Trophoblast cell (in vitro differentiated cells and primary cell): ENCODE data around the gene COL1A2.
A peak's percentile ranks its signal among the peaks of the same experiment; 100 is the strongest.

ENCODE experiments used
- DNase-seq, 2 donors: peaks; one replicate each; pipeline ENCODE4 v3.0.0-alpha.2; 2016
- H2AFZ ChIP-seq: 2 replicates; pipeline ENCODE4 v1.6.1; 2013; ENCODE audit warnings: low read length, moderate library complexity, mild to moderate bottlenecking; ENCODE audit not compliant: insufficient read depth, poor library complexity
- H2AK5ac ChIP-seq: 2 replicates; pipeline ENCODE4 v1.6.1; 2013; ENCODE audit warnings: mild to moderate bottlenecking, low read length
- H2BK120ac ChIP-seq: 2 replicates; pipeline ENCODE4 v1.6.1; 2013; ENCODE audit warnings: low read length, mild to moderate bottlenecking, moderate library complexity; ENCODE audit not compliant: insufficient read depth, poor library complexity
- H2BK12ac ChIP-seq: 2 replicates; pipeline ENCODE4 v1.6.1; 2013; ENCODE audit warnings: mild to moderate bottlenecking, low read length, moderate library complexity
- H2BK5ac ChIP-seq: 2 replicates; pipeline ENCODE4 v1.6.1; 2013; ENCODE audit warnings: low read length, low read depth, moderate library complexity, mild to moderate bottlenecking; ENCODE audit not compliant: poor library complexity
- H3K14ac ChIP-seq: 2 replicates; pipeline ENCODE4 v1.6.1; 2013; ENCODE audit warnings: mild to moderate bottlenecking, low read length
- H3K18ac ChIP-seq: 2 replicates; pipeline ENCODE4 v1.6.1; 2013; ENCODE audit warnings: mild to moderate bottlenecking, low read length
- H3K23ac ChIP-seq: 2 replicates; pipeline ENCODE4 v1.6.1; 2013; ENCODE audit warnings: low read length
- H3K27ac ChIP-seq: 2 replicates; pipeline ENCODE4 v1.5.1; 2013; ENCODE audit warnings: low read depth, mild to moderate bottlenecking, inconsistent platforms, low read length, moderate library complexity
- H3K27me3 ChIP-seq: 2 replicates; pipeline ENCODE4 v1.6.1; 2013; ENCODE audit warnings: inconsistent platforms, mild to moderate bottlenecking, low read length, moderate library complexity; ENCODE audit not compliant: insufficient read depth
- H3K36me3 ChIP-seq, 2 experiments: 1 replicate in 1 of 2; 2 replicates in 1 of 2; pipeline ENCODE4 v1.6.1; 2013; ENCODE audit warnings: low read length in 2 of 2, mild to moderate bottlenecking in 2 of 2, moderate library complexity in 1 of 2; ENCODE audit not compliant: insufficient read depth in 2 of 2, control insufficient read depth in 1 of 2
- H3K4ac ChIP-seq: 2 replicates; pipeline ENCODE4 v1.6.1; 2013; ENCODE audit warnings: low read depth, mild to moderate bottlenecking, low read length, moderate library complexity
- H3K4me1 ChIP-seq, 2 experiments: 1 replicate in 1 of 2; 2 replicates in 1 of 2; pipeline ENCODE4 v1.6.1; 2013; ENCODE audit warnings: low read length in 2 of 2, mild to moderate bottlenecking in 2 of 2, moderate library complexity in 1 of 2; ENCODE audit not compliant: insufficient read depth in 2 of 2, control insufficient read depth in 1 of 2
- H3K4me2 ChIP-seq: 2 replicates; pipeline ENCODE4 v1.6.1; 2013; ENCODE audit warnings: inconsistent platforms, mild to moderate bottlenecking, low read length, moderate library complexity
- H3K4me3 ChIP-seq: 2 replicates; pipeline ENCODE4 v1.5.1; 2013; ENCODE audit warnings: mild to moderate bottlenecking, low read depth, low read length, inconsistent platforms
- H3K79me1 ChIP-seq: one replicate; pipeline ENCODE4 v1.6.1; 2013; ENCODE audit warnings: low read length
- H3K79me2 ChIP-seq: 2 replicates; pipeline ENCODE4 v1.6.1; 2013; ENCODE audit warnings: low read length, mild to moderate bottlenecking; ENCODE audit not compliant: control insufficient read depth, insufficient read depth, poor library complexity
- H3K9ac ChIP-seq: 2 replicates; pipeline ENCODE4 v1.6.1; 2013; ENCODE audit warnings: mild to moderate bottlenecking, low read length
- H3K9me3 ChIP-seq: 2 replicates; pipeline ENCODE4 v1.6.1; 2013; ENCODE audit warnings: low read depth, mild to moderate bottlenecking, control low read depth, inconsistent platforms, low read length; ENCODE audit not compliant: insufficient read depth
- H4K12ac ChIP-seq: 2 replicates; pipeline ENCODE4 v1.6.1; 2013; ENCODE audit warnings: low read depth, mild to moderate bottlenecking, low read length, moderate library complexity
- H4K8ac ChIP-seq: 2 replicates; pipeline ENCODE4 v1.6.1; 2013; ENCODE audit warnings: low read depth, mild to moderate bottlenecking, low read length, moderate library complexity
- H4K91ac ChIP-seq: one replicate; pipeline ENCODE4 v1.6.1; 2013; ENCODE audit warnings: low read depth, mild to moderate bottlenecking, low read length, moderate library complexity
- WGBS: extraction: QIAGEN DNeasy Blood & Tissue Kit; methylation state at CpG from one replicate; pipeline ENCODE4 v1.1.7; 2013; ENCODE audit warnings: missing lambda C conversion rate; ENCODE audit not compliant: insufficient read length, insufficient coverage; ENCODE audit errors: extremely low coverage; 5-methylcytosine and 5-hydroxymethylcytosine counted together

Gene COL1A2

GRCh38 chr7:94374231-94374630 lies 20.5 kb upstream of the COL1A2 start:
- Histone ChIP-seq H3K4me1 (peaks cover 5 to 8% of the 10 kb centered on the region in 2 experiments), H3K4me2 (no peak overlapping the region), H3K9me3 (no peaks in the 10 kb centered on the region), H2AK5ac (no peak overlapping the region), H2BK5ac (peak overlapping the region; percentile 12), H3K4ac (no peak overlapping the region), H2BK120ac (peak overlapping the region; percentile 79), H4K8ac (peak overlapping the region; percentile 17), H3K9ac (no peak overlapping the region), H3K36me3 (no peaks in the 10 kb centered on the region), H3K79me1 (peaks cover 12% of the 10 kb centered on the region), H4K91ac (no peak overlapping the region), H3K79me2 (peaks cover 2% of the 10 kb centered on the region), H3K23ac (no peak overlapping the region), H3K4me3 (no peak overlapping the region), H2BK12ac (peak overlapping the region; percentile 65), H3K14ac (peak overlapping the region; percentile 48), H3K27ac (peak overlapping the region; percentile 99), H2AFZ (no peak overlapping the region), H3K18ac (no peak overlapping the region), H3K27me3 (no peaks in the 10 kb centered on the region), H4K12ac (no peak overlapping the region)
- peak; percentile 13 to 39 for DNase-seq
- WGBS, result no CpG with 5 or more reads among the region's 2 CpGs

GRCh38 chr7:94374721-94375566 lies 19.8 kb upstream of the COL1A2 start:
- Histone ChIP-seq H3K4me2 (peak overlapping the region; percentile 48), H3K9ac (no peak overlapping the region), H3K4me3 (no peak overlapping the region), H3K79me1 (peaks cover 12% of the 10 kb centered on the region), H3K18ac (no peak overlapping the region), H3K4ac (peak overlapping the region; percentile 71), H3K27me3 (no peaks in the 10 kb centered on the region), H3K14ac (peak overlapping the region; percentile 60), H3K4me1 (peaks cover 5 to 8% of the 10 kb centered on the region in 2 experiments), H4K8ac (peak overlapping the region; percentile 56), H3K79me2 (peaks cover 2% of the 10 kb centered on the region), H3K9me3 (no peaks in the 10 kb centered on the region), H4K12ac (no peak overlapping the region), H4K91ac (peak overlapping the region; percentile 79), H2AFZ (no peak overlapping the region), H3K23ac (no peak overlapping the region), H2BK12ac (peak overlapping the region; percentile 77), H2BK120ac (peak overlapping the region; percentile 88), H3K27ac (peak overlapping the region; percentile 99), H3K36me3 (no peaks in the 10 kb centered on the region), H2BK5ac (peak overlapping the region; percentile 84), H2AK5ac (peak overlapping the region; percentile 66)
- no peak for DNase-seq
- WGBS, result no CpG with 5 or more reads among the region's 5 CpGs

GRCh38 chr7:94375691-94376090 lies 19.0 kb upstream of the COL1A2 start:
- Histone ChIP-seq H3K9me3 (no peaks in the 10 kb centered on the region), H3K18ac (no peak overlapping the region), H3K27me3 (no peaks in the 10 kb centered on the region), H4K12ac (no peak overlapping the region), H4K91ac (no peak overlapping the region), H3K4me3 (no peak overlapping the region), H2BK120ac (peak overlapping the region; percentile 29), H3K79me2 (peaks cover 2% of the 10 kb centered on the region), H2BK5ac (peak overlapping the region; percentile 75), H3K4me1 (peaks cover 5 to 8% of the 10 kb centered on the region in 2 experiments), H3K14ac (no peak overlapping the region), H2AFZ (no peak overlapping the region), H3K79me1 (peaks cover 12% of the 10 kb centered on the region), H3K4ac (no peak overlapping the region), H3K23ac (no peak overlapping the region), H3K9ac (no peak overlapping the region), H3K36me3 (no peaks in the 10 kb centered on the region), H4K8ac (no peak overlapping the region), H2AK5ac (no peak overlapping the region), H3K4me2 (peak overlapping the region; percentile 48), H3K27ac (peak overlapping the region; percentile 99), H2BK12ac (no peak overlapping the region)
- WGBS, result no CpG with 5 or more reads among the region's 2 CpGs
- no peak for DNase-seq

GRCh38 chr7:94376281-94376680 lies 18.4 kb upstream of the COL1A2 start:
- Histone ChIP-seq H3K36me3 (no peaks in the 10 kb centered on the region), H2AFZ (peak overlapping the region; percentile 6)
- WGBS, result no CpG with 5 or more reads among the region's 1 CpG

More at GRCh38 chr7:94376281-94376680, 18.4 kb upstream of the COL1A2 start:
- Histone ChIP-seq H3K27me3 (no peaks in the 10 kb centered on the region), H3K4me3 (no peak overlapping the region), H2AK5ac (peak overlapping the region; percentile 77), H3K18ac (peak overlapping the region; percentile 49), H2BK120ac (peak overlapping the region; percentile 84), H3K4me2 (no peak overlapping the region), H4K8ac (peak overlapping the region; percentile 17), H3K23ac (no peak overlapping the region), H4K12ac (no peak overlapping the region), H3K9me3 (no peaks in the 10 kb centered on the region), H3K27ac (peak overlapping the region; percentile 68), H2BK12ac (peak overlapping the region; percentile 55), H3K14ac (peak overlapping the region; percentile 53), H2BK5ac (peak overlapping the region; percentile 83), H3K4ac (peak overlapping the region; percentile 4), H3K4me1 (peaks cover 5 to 8% of the 10 kb centered on the region in 2 experiments), H3K79me1 (peaks cover 12% of the 10 kb centered on the region), H3K9ac (no peak overlapping the region), H4K91ac (peak overlapping the region; percentile 91), H3K79me2 (peaks cover 2% of the 10 kb centered on the region)
- DNase-seq, result no peak
